H1 (cell line): ENCODE results near the gene ZNF28.
"Not testable (repeated sequence)": the region's sequence is repeated elsewhere in the genome, so short reads cannot be mapped to it uniquely, and the experiment has no call there.

Experiments
- CHD2 ChIP-seq: IDR thresholded peaks from 2 replicates; pipeline ENCODE4 v1.6.1; 2012; ENCODE audit warnings: low read length, improper control_type of control experiment
- CTCF ChIP-seq, 3 experiments: IDR thresholded peaks; 1 replicate in 2 of 3; 2 replicates in 1 of 3; pipeline versions ENCODE4 v1.5.1 to v1.6.1; 2011; ENCODE audit warnings: low read length in 3 of 3, mild to moderate bottlenecking in 3 of 3, inconsistent platforms in 2 of 3, low read depth in 1 of 3, moderate library complexity in 1 of 3; ENCODE audit not compliant: insufficient read depth in 1 of 3; ENCODE audit errors: control extremely low read depth in 1 of 3
- E2F6 ChIP-seq: IDR thresholded peaks from 2 replicates; pipeline ENCODE4 v1.6.1; 2012; ENCODE audit warnings: inconsistent platforms
- GABPA ChIP-seq: IDR thresholded peaks from 2 replicates; pipeline ENCODE4 v1.6.1; 2011; ENCODE audit warnings: mild to moderate bottlenecking, low read length, moderate library complexity, borderline replicate concordance; ENCODE audit not compliant: insufficient read depth
- GTF2F1 ChIP-seq: IDR thresholded peaks from 2 replicates; pipeline ENCODE4 v1.6.1; 2012; ENCODE audit warnings: low read depth, low read length, improper control_type of control experiment, borderline replicate concordance
- JUND ChIP-seq: IDR thresholded peaks from 2 replicates; pipeline ENCODE4 v1.6.1; 2011; ENCODE audit warnings: mild to moderate bottlenecking, improper control_type of control experiment, low read length
- KDM4A ChIP-seq: IDR thresholded peaks from one replicate; pipeline ENCODE4 v1.7.1; 2012; ENCODE audit warnings: low read depth, mild to moderate bottlenecking, moderate library complexity, low read length, inconsistent platforms; ENCODE audit not compliant: severe bottlenecking
- MAFK ChIP-seq: IDR thresholded peaks from 2 replicates; pipeline ENCODE4 v1.6.1; 2012; ENCODE audit warnings: low read depth, mild to moderate bottlenecking, improper control_type of control experiment, low read length
- POLR2A ChIP-seq, 2 experiments: IDR thresholded peaks; 1 replicate in 1 of 2; 2 replicates in 1 of 2; pipeline ENCODE4 v1.6.1; 2011; ENCODE audit warnings: low read depth in 2 of 2, low read length in 2 of 2, mild to moderate bottlenecking in 2 of 2; ENCODE audit errors: control extremely low read depth in 1 of 2
- POLR2AphosphoS5 ChIP-seq: IDR thresholded peaks from 2 replicates; pipeline ENCODE4 v1.6.1; 2011; ENCODE audit warnings: low read depth, low read length
- SP1 ChIP-seq: IDR thresholded peaks from 2 replicates; pipeline ENCODE4 v1.6.1; 2011; ENCODE audit warnings: low read depth, low read length
- TEAD4 ChIP-seq: IDR thresholded peaks from 2 replicates; pipeline ENCODE4 v1.6.1; 2012; ENCODE audit warnings: low read depth, low read length, inconsistent platforms, mixed read lengths
- YY1 ChIP-seq: IDR thresholded peaks from 2 replicates; pipeline ENCODE4 v1.6.1; 2011; ENCODE audit warnings: low read depth, mild to moderate bottlenecking, low read length

- not testable (repeated sequence) for TF ChIP-seq CTCF (IDR thresholded peaks at IDR 0.05; ENCODE audit: control extremely low read depth in 1 of 3, insufficient read depth in 1 of 3, low read depth in 1 of 3, low read length in 3 of 3); TEAD4; POLR2A (IDR thresholded peaks at IDR 0.05; ENCODE audit: control extremely low read depth in 1 of 2, low read depth in 2 of 2, low read length in 2 of 2); GABPA; JUND; CHD2; GTF2F1; E2F6; YY1; SP1; KDM4A; MAFK; POLR2AphosphoS5
These were observed 795 bp downstream of the ZNF28 start for GRCh38 chr19:52820472-52821203.
